HEK293 (cell line): ENCODE data around the gene MBD5.

ENCODE experiments used
- CTCF ChIA-PET: fragments of 350-600 bp; formaldehyde crosslinking; extraction: SDS; loops from one replicate; lab custom pipeline; 2021; ENCODE audit warnings: antibody characterized with exemption; lab: Yijun Ruan, JAX
- POLR2A ChIA-PET: fragments of 300-600 bp; formaldehyde crosslinking; extraction: SDS; loops from one replicate; lab custom pipeline; 2020; ENCODE audit warnings: antibody characterized with exemption, inconsistent platforms; lab: Yijun Ruan, JAX
- H3K27ac ChIP-seq: fragments of 200-500 bp; sonication (Bioruptor generic); 2 replicates; pipeline ENCODE4 v1.5.1; 2014; ENCODE audit warnings: low read depth, low read length, control low read depth, inconsistent platforms; ENCODE audit errors: extremely low read depth
- H3K36me3 ChIP-seq, 2 experiments: fragments of 200-500 bp in 1 of 2; sonication (Bioruptor generic) in 1 of 2; 1 replicate in 1 of 2; 2 replicates in 1 of 2; pipeline ENCODE4 v1.5.1; 2014 to 2017; ENCODE audit warnings: inconsistent platforms in 2 of 2, low read length in 2 of 2; ENCODE audit not compliant: control insufficient read depth in 2 of 2, insufficient read depth in 1 of 2
- H3K4me1 ChIP-seq: fragments of 200-500 bp; sonication (Bioruptor generic); 2 replicates; pipeline ENCODE4 v1.5.1; 2014; ENCODE audit warnings: mild to moderate bottlenecking, low read length, inconsistent platforms; ENCODE audit not compliant: control insufficient read depth, insufficient read depth
- H3K4me3 ChIP-seq: 2 replicates; pipeline ENCODE4 v1.5.1; 2011; ENCODE audit warnings: low read depth, mild to moderate bottlenecking, control low read depth, low read length, moderate library complexity
- H3K9me3 ChIP-seq: fragments of 200-500 bp; sonication (Bioruptor generic); 2 replicates; pipeline ENCODE4 v1.5.1; 2014; ENCODE audit warnings: low read depth, low read length, inconsistent platforms; ENCODE audit not compliant: control insufficient read depth, insufficient read depth
- FEZF1 ChIP-seq: fragments of 450-650 bp; formaldehyde crosslinking; IDR thresholded peaks from 2 replicates; pipeline ENCODE4 v1.5.1; 2016; ENCODE audit warnings: missing biosample characterization, missing genetic modification characterization
- YY2 ChIP-seq: fragments of 450-650 bp; formaldehyde crosslinking; IDR thresholded peaks from 2 replicates; pipeline ENCODE4 v1.5.1; 2016; ENCODE audit warnings: missing biosample characterization, missing genetic modification characterization
- ZBTB8A ChIP-seq: fragments of 450-650 bp; formaldehyde crosslinking; IDR thresholded peaks from 2 replicates; pipeline ENCODE4 v1.5.1; 2016; ENCODE audit warnings: missing biosample characterization, missing genetic modification characterization
- ZIC2 ChIP-seq: fragments of 450-650 bp; formaldehyde crosslinking; IDR thresholded peaks from 2 replicates; pipeline ENCODE4 v1.5.1; 2016; ENCODE audit warnings: missing biosample characterization, missing genetic modification characterization
- ZNF140 ChIP-seq: fragments of 450-650 bp; formaldehyde crosslinking; IDR thresholded peaks from 2 replicates; pipeline ENCODE4 v1.5.1; 2016; ENCODE audit warnings: missing biosample characterization, missing genetic modification characterization
- ZNF155 ChIP-seq: fragments of 450-650 bp; formaldehyde crosslinking; IDR thresholded peaks from 2 replicates; pipeline ENCODE4 v1.5.1; 2016; ENCODE audit warnings: missing biosample characterization, missing genetic modification characterization
- ZNF174 ChIP-seq: fragments of 450-650 bp; formaldehyde crosslinking; IDR thresholded peaks from 2 replicates; pipeline ENCODE4 v1.5.0; 2017; ENCODE audit warnings: missing biosample characterization, mild to moderate bottlenecking, missing genetic modification characterization
- ZNF354C ChIP-seq: fragments of 450-650 bp; formaldehyde crosslinking; IDR thresholded peaks from 2 replicates; pipeline ENCODE4 v1.5.1; 2016; ENCODE audit warnings: missing biosample characterization, missing genetic modification characterization, low read depth, borderline replicate concordance
- ZNF416 ChIP-seq: fragments of 450-650 bp; formaldehyde crosslinking; IDR thresholded peaks from 2 replicates; pipeline ENCODE4 v1.5.1; 2016; ENCODE audit warnings: missing biosample characterization, missing genetic modification characterization
- ZNF510 ChIP-seq: fragments of 450-650 bp; formaldehyde crosslinking; IDR thresholded peaks from 2 replicates; pipeline ENCODE4 v1.5.1; 2018; ENCODE audit warnings: mild to moderate bottlenecking, missing genetic modification characterization, missing biosample characterization; ENCODE audit not compliant: insufficient replicate concordance
- ZNF623 ChIP-seq: fragments of 450-650 bp; formaldehyde crosslinking; IDR thresholded peaks from 2 replicates; pipeline ENCODE4 v1.5.1; 2016; ENCODE audit warnings: missing biosample characterization, missing genetic modification characterization
- ZSCAN16 ChIP-seq: fragments of 450-650 bp; formaldehyde crosslinking; IDR thresholded peaks from 2 replicates; pipeline ENCODE4 v1.5.1; 2016; ENCODE audit warnings: missing biosample characterization, missing genetic modification characterization
- TF ChIP-seq, protein P1 (sequence below): fragments of 450-650 bp; formaldehyde crosslinking; IDR thresholded peaks from 2 replicates; pipeline ENCODE4 v1.5.1; 2016; ENCODE audit warnings: missing biosample characterization, missing genetic modification characterization
- TF ChIP-seq, protein P2 (sequence below): fragments of 450-650 bp; formaldehyde crosslinking; IDR thresholded peaks from 2 replicates; pipeline ENCODE4 v1.5.1; 2016; ENCODE audit warnings: missing biosample characterization, missing genetic modification characterization
- TF ChIP-seq, protein P3 (sequence below): fragments of 450-650 bp; formaldehyde crosslinking; IDR thresholded peaks from 2 replicates; pipeline ENCODE4 v1.5.1; 2017; ENCODE audit warnings: missing biosample characterization, missing genetic modification characterization
- TF ChIP-seq, protein P4 (sequence below): fragments of 450-650 bp; formaldehyde crosslinking; IDR thresholded peaks from 2 replicates; pipeline ENCODE4 v1.5.1; 2016; ENCODE audit warnings: missing biosample characterization, missing genetic modification characterization
- TF ChIP-seq, protein P5 (sequence below): fragments of 450-650 bp; formaldehyde crosslinking; IDR thresholded peaks from 2 replicates; pipeline ENCODE4 v1.5.1; 2016; ENCODE audit warnings: missing biosample characterization, missing genetic modification characterization, low read depth

MBD5 gene

DNA sequence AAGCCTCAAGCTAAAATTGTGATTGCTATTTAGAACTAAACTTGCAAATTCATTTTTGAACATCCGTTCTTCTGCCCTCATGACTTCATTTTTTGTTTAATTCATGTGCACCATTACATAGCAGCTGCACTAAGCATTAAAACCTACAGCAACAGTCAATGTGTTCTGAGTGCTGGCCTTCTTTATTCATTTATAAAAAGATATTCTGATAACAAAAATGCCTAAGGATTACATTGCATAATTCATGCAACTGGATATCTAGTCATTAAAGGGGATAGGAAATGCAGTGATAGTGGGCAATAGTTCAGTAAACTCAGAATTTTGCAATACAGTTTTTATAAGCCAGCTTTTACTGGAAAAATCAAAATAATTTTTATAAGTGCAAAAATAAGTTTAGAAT lies 329.3 kb downstream of the MBD5 start (continued):
- TF ChIP-seq ZNF174 (tag by site-specific recombination) (no peak), YY2 (tag by site-specific recombination) (no peak), ZSCAN16 (tag by site-specific recombination) (no peak), ZNF510 (tag by site-specific recombination) (no peak), ZNF155 (tag by site-specific recombination) (no peak), ZNF354C (no peak)
- TF ChIP-seq, protein P1, sequence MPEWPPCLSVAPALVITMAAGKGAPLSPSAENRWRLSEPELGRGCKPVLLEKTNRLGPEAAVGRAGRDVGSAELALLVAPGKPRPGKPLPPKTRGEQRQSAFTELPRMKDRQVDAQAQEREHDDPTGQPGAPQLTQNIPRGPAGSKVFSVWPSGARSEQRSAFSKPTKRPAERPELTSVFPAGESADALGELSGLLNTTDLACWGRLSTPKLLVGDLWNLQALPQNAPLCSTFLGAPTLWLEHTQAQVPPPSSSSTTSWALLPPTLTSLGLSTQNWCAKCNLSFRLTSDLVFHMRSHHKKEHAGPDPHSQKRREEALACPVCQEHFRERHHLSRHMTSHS (tag by site-specific recombination): no peak
- TF ChIP-seq, protein P2, sequence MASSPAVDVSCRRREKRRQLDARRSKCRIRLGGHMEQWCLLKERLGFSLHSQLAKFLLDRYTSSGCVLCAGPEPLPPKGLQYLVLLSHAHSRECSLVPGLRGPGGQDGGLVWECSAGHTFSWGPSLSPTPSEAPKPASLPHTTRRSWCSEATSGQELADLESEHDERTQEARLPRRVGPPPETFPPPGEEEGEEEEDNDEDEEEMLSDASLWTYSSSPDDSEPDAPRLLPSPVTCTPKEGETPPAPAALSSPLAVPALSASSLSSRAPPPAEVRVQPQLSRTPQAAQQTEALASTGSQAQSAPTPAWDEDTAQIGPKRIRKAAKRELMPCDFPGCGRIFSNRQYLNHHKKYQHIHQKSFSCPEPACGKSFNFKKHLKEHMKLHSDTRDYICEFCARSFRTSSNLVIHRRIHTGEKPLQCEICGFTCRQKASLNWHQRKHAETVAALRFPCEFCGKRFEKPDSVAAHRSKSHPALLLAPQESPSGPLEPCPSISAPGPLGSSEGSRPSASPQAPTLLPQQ: no peak
- TF ChIP-seq, protein P3, sequence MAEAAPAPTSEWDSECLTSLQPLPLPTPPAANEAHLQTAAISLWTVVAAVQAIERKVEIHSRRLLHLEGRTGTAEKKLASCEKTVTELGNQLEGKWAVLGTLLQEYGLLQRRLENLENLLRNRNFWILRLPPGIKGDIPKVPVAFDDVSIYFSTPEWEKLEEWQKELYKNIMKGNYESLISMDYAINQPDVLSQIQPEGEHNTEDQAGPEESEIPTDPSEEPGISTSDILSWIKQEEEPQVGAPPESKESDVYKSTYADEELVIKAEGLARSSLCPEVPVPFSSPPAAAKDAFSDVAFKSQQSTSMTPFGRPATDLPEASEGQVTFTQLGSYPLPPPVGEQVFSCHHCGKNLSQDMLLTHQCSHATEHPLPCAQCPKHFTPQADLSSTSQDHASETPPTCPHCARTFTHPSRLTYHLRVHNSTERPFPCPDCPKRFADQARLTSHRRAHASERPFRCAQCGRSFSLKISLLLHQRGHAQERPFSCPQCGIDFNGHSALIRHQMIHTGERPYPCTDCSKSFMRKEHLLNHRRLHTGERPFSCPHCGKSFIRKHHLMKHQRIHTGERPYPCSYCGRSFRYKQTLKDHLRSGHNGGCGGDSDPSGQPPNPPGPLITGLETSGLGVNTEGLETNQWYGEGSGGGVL (tag by site-specific recombination): no peak

DNA sequence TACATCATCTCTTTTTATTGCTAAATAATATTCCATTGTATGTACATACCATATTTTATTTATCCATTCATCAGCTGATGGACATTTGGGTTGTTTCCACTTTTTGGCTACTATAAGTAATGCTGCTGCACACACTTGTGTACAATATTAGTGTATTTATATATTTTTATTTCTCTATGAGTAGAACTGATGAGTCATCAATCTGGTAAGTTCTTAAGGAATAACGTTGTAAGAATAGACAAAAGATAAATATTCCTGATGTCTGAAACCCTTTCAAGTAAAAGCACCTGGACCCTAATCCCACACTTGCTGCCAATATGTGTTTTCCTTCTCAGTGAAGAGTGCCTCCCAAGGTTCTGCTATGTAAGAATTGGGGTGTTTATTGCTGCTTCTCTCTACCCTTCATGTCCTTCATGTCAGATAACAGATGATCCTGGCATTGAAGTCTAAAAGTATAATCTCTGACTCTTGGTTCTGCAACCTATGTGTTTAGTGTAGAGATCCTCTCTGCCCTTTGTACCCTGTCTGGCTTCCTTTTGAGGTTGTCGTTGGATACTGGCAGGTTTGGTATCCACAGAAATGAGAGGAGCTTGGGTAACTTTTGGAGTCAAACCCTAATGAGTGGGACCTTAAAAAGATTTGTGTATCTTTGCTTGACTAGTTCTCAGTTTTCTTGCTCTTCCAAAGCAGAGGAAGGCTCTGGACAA lies 330.7 kb downstream of the MBD5 start:
- TF ChIP-seq, protein P4, sequence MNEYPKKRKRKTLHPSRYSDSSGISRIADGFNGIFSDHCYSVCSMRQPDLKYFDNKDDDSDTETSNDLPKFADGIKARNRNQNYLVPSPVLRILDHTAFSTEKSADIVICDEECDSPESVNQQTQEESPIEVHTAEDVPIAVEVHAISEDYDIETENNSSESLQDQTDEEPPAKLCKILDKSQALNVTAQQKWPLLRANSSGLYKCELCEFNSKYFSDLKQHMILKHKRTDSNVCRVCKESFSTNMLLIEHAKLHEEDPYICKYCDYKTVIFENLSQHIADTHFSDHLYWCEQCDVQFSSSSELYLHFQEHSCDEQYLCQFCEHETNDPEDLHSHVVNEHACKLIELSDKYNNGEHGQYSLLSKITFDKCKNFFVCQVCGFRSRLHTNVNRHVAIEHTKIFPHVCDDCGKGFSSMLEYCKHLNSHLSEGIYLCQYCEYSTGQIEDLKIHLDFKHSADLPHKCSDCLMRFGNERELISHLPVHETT (tag by site-specific recombination): no peak
- TF ChIP-seq ZNF140 (tag by site-specific recombination): no peak
- no peak for TF ChIP-seq ZNF623 (tag by site-specific recombination)
- TF ChIP-seq ZIC2 (tag by site-specific recombination): no peak
- no peak for TF ChIP-seq FEZF1
- TF ChIP-seq, protein P5, sequence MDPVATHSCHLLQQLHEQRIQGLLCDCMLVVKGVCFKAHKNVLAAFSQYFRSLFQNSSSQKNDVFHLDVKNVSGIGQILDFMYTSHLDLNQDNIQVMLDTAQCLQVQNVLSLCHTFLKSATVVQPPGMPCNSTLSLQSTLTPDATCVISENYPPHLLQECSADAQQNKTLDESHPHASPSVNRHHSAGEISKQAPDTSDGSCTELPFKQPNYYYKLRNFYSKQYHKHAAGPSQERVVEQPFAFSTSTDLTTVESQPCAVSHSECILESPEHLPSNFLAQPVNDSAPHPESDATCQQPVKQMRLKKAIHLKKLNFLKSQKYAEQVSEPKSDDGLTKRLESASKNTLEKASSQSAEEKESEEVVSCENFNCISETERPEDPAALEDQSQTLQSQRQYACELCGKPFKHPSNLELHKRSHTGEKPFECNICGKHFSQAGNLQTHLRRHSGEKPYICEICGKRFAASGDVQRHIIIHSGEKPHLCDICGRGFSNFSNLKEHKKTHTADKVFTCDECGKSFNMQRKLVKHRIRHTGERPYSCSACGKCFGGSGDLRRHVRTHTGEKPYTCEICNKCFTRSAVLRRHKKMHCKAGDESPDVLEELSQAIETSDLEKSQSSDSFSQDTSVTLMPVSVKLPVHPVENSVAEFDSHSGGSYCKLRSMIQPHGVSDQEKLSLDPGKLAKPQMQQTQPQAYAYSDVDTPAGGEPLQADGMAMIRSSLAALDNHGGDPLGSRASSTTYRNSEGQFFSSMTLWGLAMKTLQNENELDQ (tag by site-specific recombination): no peak
- TF ChIP-seq ZNF416 (tag by site-specific recombination): no peak
- no peak for TF ChIP-seq ZBTB8A (tag by site-specific recombination)
- TF ChIP-seq, all 188 proteins: peak for 0
- no peaks in the 10 kb centered on the region for H3K9me3 ChIP-seq
- POLR2A ChIA-PET: no interaction called here
- H3K4me3 ChIP-seq: no peak overlapping the region
- CTCF ChIA-PET: interaction anchor here (0.7 kb wide), 1 partner anchor 445 kb away, joined by 3 read pairs; no protein-coding TSS in a partner anchor
- no peaks in the 10 kb centered on the region for H3K4me1 ChIP-seq
- no peak overlapping the region for H3K27ac ChIP-seq
- no peaks in the 10 kb centered on the region; a peak in 1 of 3 replicates for H3K36me3 ChIP-seq
